Astrocyte (in vitro differentiated cells and primary cell): ENCODE data around the gene CALML5. TPM values are rescaled to one million over a fixed set of nuclear protein-coding genes. Genes with fewer than 3 reads are reported as not detected.

Experiments used
- DNase-seq: peaks from one replicate; pipeline ENCODE4 v3.0.0-alpha.2; 2010; ENCODE audit warnings: low read depth
- FAIRE-seq: peaks from 2 replicates; lab custom pipeline; 2011; peaks lifted over from hg19 to GRCh38; lab: Jason Lieb, UNC
- H2AFZ ChIP-seq: 2 replicates; pipeline ENCODE4 v1.6.0; 2012; ENCODE audit warnings: low read depth, low read length, inconsistent platforms
- H3K27ac ChIP-seq: 2 replicates; pipeline ENCODE4 v1.5.1; 2011; ENCODE audit warnings: low read depth, low read length, inconsistent platforms
- H3K27me3 ChIP-seq: 2 replicates; pipeline ENCODE4 v1.6.0; 2011; ENCODE audit warnings: low read length, inconsistent platforms; ENCODE audit not compliant: insufficient read depth
- H3K36me3 ChIP-seq: 2 replicates; pipeline ENCODE4 v1.5.1; 2011; ENCODE audit warnings: low read length, inconsistent platforms; ENCODE audit not compliant: insufficient read depth
- H3K4me1 ChIP-seq: 2 replicates; pipeline ENCODE4 v1.5.1; 2011; ENCODE audit warnings: low read length, inconsistent platforms; ENCODE audit not compliant: insufficient read depth
- H3K4me2 ChIP-seq: 2 replicates; pipeline ENCODE4 v1.6.0; 2012; ENCODE audit warnings: low read length, inconsistent platforms
- H3K4me3 ChIP-seq: 2 replicates; pipeline ENCODE4 v1.5.1; 2011; ENCODE audit warnings: low read depth, mild to moderate bottlenecking, low read length, inconsistent platforms; ENCODE audit not compliant: insufficient read depth
- H3K79me2 ChIP-seq: 2 replicates; pipeline ENCODE4 v1.6.0; 2012; ENCODE audit warnings: mild to moderate bottlenecking, low read length, inconsistent platforms; ENCODE audit not compliant: insufficient read depth
- H3K9ac ChIP-seq: 2 replicates; pipeline ENCODE4 v1.6.0; 2012; ENCODE audit warnings: mild to moderate bottlenecking, low read length, inconsistent platforms
- H3K9me3 ChIP-seq: 2 replicates; pipeline ENCODE4 v1.5.1; 2012; ENCODE audit warnings: low read depth, mild to moderate bottlenecking, low read length, inconsistent platforms; ENCODE audit not compliant: insufficient read depth
- H4K20me1 ChIP-seq: 2 replicates; pipeline ENCODE4 v1.6.0; 2012; ENCODE audit warnings: low read length, inconsistent platforms; ENCODE audit not compliant: insufficient read depth
- H3K27ac Mint-ChIP-seq: one replicate; pipeline ENCODE4 v1.8.0; 2021; ENCODE audit warnings: mild to moderate bottlenecking, mixed read lengths; ENCODE audit not compliant: unreplicated experiment
- H3K27me3 Mint-ChIP-seq: one replicate; pipeline ENCODE4 v1.8.0; 2021; ENCODE audit warnings: low read depth, mixed read lengths; ENCODE audit not compliant: unreplicated experiment
- H3K36me3 Mint-ChIP-seq: one replicate; pipeline ENCODE4 v1.8.0; 2021; ENCODE audit warnings: low read depth, mixed read lengths; ENCODE audit not compliant: unreplicated experiment
- H3K4me1 Mint-ChIP-seq: one replicate; pipeline ENCODE4 v1.8.0; 2021; ENCODE audit warnings: low read depth, mixed read lengths; ENCODE audit not compliant: unreplicated experiment
- H3K4me3 Mint-ChIP-seq: one replicate; pipeline ENCODE4 v1.8.0; 2021; ENCODE audit warnings: mild to moderate bottlenecking, moderate library complexity, mixed read lengths; ENCODE audit not compliant: unreplicated experiment
- H3K9me3 Mint-ChIP-seq: one replicate; pipeline ENCODE4 v1.8.0; 2021; ENCODE audit warnings: mild to moderate bottlenecking, mixed read lengths; ENCODE audit not compliant: unreplicated experiment
- EZH2 ChIP-seq: IDR thresholded peaks from 2 replicates; pipeline ENCODE4 v1.6.1; 2012; ENCODE audit warnings: mild to moderate bottlenecking, low read length, inconsistent platforms; ENCODE audit not compliant: insufficient read depth
- total RNA-seq: library from RNA; stranded (reverse); gene quantifications from 2 replicates; pipeline ENCODE4 v1.2.1, GENCODE V29; 2021
- TF ChIP-seq, protein P1 (sequence below): IDR thresholded peaks from 2 replicates; pipeline ENCODE4 v1.5.1; 2011; ENCODE audit warnings: low read depth, mild to moderate bottlenecking, inconsistent platforms, low read length, moderate library complexity; ENCODE audit not compliant: insufficient read depth

Gene CALML5
- total RNA-seq, 1 donor from 2014 or later, result not detected

DNA sequence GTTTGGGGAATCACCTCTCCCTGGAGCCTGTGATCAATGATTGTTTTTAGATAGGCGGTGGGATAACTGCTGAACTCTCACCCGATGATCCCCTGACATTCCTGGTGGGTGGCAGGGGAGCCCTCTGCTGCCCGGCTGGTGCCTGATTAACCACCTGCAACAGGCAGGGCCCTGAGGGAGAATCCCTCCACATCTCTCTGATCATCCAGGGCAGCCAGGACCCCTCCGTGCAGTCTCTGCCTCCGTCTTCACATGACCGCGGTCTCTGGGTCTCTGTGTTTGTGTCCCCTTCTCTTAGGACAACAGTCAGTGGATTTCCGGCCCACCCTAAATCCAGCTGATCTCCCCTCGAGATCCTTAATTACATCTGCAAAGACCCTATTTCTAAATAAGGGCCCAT, 17.4 kb downstream of the CALML5 start:
- Mint-ChIP-seq H3K9me3 (no peaks in the 10 kb centered on the region), H3K27ac (no peak overlapping the region), H3K27me3 (peaks cover 29% of the 10 kb centered on the region), H3K4me3 (no peak overlapping the region), H3K36me3 (peaks cover 2% of the 10 kb centered on the region), H3K4me1 (no peaks in the 10 kb centered on the region)
- no peaks in the 10 kb centered on the region for H3K4me1 ChIP-seq
- H3K4me3 ChIP-seq, result no peak overlapping the region
- H3K36me3 ChIP-seq, result no peaks in the 10 kb centered on the region
- no peak overlapping the region for H2AFZ ChIP-seq
- no peak overlapping the region for H3K27ac ChIP-seq
- no peak overlapping the region for H3K4me2 ChIP-seq
- peaks cover 2% of the 10 kb centered on the region for H3K9me3 ChIP-seq
- H4K20me1 ChIP-seq, result no peaks in the 10 kb centered on the region
- H3K9ac ChIP-seq, result no peak overlapping the region
- no peak for DNase-seq
- TF ChIP-seq EZH2, result no peak
- TF ChIP-seq, protein P1, sequence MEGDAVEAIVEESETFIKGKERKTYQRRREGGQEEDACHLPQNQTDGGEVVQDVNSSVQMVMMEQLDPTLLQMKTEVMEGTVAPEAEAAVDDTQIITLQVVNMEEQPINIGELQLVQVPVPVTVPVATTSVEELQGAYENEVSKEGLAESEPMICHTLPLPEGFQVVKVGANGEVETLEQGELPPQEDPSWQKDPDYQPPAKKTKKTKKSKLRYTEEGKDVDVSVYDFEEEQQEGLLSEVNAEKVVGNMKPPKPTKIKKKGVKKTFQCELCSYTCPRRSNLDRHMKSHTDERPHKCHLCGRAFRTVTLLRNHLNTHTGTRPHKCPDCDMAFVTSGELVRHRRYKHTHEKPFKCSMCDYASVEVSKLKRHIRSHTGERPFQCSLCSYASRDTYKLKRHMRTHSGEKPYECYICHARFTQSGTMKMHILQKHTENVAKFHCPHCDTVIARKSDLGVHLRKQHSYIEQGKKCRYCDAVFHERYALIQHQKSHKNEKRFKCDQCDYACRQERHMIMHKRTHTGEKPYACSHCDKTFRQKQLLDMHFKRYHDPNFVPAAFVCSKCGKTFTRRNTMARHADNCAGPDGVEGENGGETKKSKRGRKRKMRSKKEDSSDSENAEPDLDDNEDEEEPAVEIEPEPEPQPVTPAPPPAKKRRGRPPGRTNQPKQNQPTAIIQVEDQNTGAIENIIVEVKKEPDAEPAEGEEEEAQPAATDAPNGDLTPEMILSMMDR, result no peak
- FAIRE-seq, result no peak
- H3K27me3 ChIP-seq, result peaks cover 5% of the 10 kb centered on the region
- H3K79me2 ChIP-seq, result no peaks in the 10 kb centered on the region

DNA sequence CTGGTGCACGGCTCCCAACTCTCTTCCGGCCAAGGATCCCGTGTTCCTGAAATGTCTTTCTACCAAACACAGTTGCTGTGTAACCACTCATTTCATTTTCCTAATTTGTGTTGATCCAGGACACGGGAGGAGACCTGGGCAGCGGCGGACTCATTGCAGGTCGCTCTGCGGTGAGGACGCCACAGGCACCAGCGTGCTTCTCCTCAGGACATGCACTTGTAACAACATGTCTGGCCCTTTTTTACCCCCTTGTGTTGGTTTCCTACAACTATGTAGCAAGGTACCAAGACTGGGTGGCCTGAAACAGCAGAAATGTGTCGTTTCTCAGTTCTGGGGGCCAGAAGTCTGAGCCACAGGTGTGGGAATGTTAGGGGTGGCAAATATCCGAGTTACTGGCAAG, 18.2 kb downstream of the CALML5 start:
- H3K4me3 ChIP-seq, result no peak overlapping the region
- Mint-ChIP-seq H3K9me3 (no peaks in the 10 kb centered on the region), H3K27me3 (peaks cover 30% of the 10 kb centered on the region), H3K4me3 (no peak overlapping the region), H3K4me1 (peaks cover 3% of the 10 kb centered on the region), H3K36me3 (peaks cover 2% of the 10 kb centered on the region), H3K27ac (no peak overlapping the region)
- H3K27me3 ChIP-seq, result peaks cover 5% of the 10 kb centered on the region
- no peaks in the 10 kb centered on the region for H4K20me1 ChIP-seq
- H3K4me1 ChIP-seq, result no peaks in the 10 kb centered on the region
- no peak for DNase-seq
- no peak overlapping the region for H3K9ac ChIP-seq
- no peaks in the 10 kb centered on the region for H3K79me2 ChIP-seq
- H3K36me3 ChIP-seq, result no peaks in the 10 kb centered on the region
- H3K27ac ChIP-seq, result no peak overlapping the region
- H3K4me2 ChIP-seq, result no peak overlapping the region
- TF ChIP-seq EZH2, result no peak
- TF ChIP-seq, protein P1, result no peak
- peaks cover 2% of the 10 kb centered on the region for H3K9me3 ChIP-seq
- FAIRE-seq, result no peak
- H2AFZ ChIP-seq, result no peak overlapping the region

DNA sequence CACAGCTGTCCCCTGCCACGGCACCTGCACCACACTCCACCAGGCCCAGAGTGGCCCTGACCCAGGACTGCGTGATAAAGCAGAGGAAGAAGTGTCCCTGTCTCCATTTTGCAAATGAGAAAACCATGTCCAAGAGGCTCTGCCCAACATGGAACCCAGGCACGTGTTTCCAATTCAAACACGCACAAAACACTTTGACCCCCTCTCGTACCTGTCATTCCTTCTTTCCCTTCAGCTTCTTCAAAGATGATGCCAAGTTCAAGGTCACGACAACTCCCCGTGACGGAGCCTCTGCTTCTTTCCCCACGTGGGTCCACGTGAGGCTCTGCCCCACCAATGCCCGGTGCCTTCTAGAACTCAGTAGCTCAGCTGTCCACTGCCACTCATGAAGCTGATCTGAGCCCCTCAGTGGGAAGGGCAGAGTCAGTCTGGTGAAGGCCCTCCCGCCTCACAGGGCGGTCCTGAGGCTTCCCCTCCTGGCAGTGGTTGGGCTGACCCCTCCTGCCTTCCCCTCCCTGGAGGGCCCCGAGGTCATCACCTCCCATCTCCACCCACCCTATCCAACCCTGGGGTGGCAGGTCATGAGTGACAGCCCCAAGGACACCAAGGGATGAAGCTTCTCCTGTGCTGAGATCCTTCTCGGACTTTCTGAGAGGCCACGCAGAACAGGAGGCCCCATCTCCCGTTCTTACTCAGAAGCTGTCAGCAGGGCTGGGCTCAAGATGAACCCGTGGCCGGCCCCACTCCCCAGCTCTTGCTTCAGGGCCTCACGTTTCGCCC, 19.0 kb downstream of the CALML5 start:
- no peak overlapping the region for H3K9ac ChIP-seq
- no peak overlapping the region for H3K4me3 ChIP-seq
- no peak overlapping the region for H2AFZ ChIP-seq
- DNase-seq, result no peak
- no peaks in the 10 kb centered on the region for H3K36me3 ChIP-seq
- H3K4me1 ChIP-seq, result no peaks in the 10 kb centered on the region
- TF ChIP-seq, protein P1, result no peak
- no peak for TF ChIP-seq EZH2
- no peak overlapping the region for H3K27ac ChIP-seq
- H3K4me1 Mint-ChIP-seq, result peaks cover 3% of the 10 kb centered on the region
- H3K9me3 Mint-ChIP-seq, result no peaks in the 10 kb centered on the region
- H3K36me3 Mint-ChIP-seq, result peaks cover 2% of the 10 kb centered on the region
- H3K9me3 ChIP-seq, result peaks cover 2% of the 10 kb centered on the region
- no peaks in the 10 kb centered on the region for H4K20me1 ChIP-seq
- H3K4me3 Mint-ChIP-seq, result no peak overlapping the region
- H3K4me2 ChIP-seq, result no peak overlapping the region
- FAIRE-seq, result no peak
- H3K79me2 ChIP-seq, result no peaks in the 10 kb centered on the region
- peaks cover 1% of the 10 kb centered on the region for H3K27me3 ChIP-seq
- no peak overlapping the region for H3K27ac Mint-ChIP-seq
- H3K27me3 Mint-ChIP-seq, result peaks cover 25% of the 10 kb centered on the region
